SKM-1 treated with dmso at 0.1 percent for 144 hours (cell line): ENCODE measurements around the gene CCDC88B.

Experiments
- DNase-seq: peaks from one replicate; lab custom pipeline; 2025; ENCODE audit not compliant: unreplicated experiment; lab: John Stamatoyannopoulos, UW

The CCDC88B gene

DNA sequence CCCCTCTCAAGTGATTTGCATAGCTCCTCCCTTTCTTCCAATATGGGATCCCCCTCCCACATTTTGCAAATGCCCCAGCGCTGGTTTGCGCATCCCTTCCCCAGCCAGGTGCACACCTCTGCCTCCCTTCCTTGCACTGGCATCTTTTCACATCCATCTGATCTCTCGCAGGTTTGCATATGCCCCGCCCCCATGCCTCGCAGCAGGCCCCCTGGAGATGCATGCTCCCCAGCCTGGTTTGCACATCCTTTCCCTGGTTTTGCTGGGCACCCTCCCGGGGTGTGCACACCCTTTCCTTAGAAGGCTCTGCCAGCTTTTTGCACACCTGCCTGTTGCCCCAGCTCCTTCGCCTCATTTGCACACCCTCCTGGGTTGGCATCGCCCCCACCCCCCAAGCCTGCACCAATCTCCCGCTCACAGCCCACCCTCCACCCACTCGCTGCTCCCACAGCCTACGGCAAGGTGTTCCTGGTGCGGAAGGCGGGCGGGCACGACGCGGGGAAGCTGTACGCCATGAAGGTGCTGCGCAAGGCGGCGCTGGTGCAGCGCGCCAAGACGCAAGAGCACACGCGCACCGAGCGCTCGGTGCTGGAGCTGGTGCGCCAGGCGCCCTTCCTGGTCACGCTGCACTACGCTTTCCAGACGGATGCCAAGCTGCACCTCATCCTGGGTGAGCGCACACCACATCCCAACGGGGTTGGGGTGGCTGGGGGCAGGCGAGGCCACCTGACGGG, 19.9 kb downstream of the CCDC88B start:
- no peak for DNase-seq

DNA sequence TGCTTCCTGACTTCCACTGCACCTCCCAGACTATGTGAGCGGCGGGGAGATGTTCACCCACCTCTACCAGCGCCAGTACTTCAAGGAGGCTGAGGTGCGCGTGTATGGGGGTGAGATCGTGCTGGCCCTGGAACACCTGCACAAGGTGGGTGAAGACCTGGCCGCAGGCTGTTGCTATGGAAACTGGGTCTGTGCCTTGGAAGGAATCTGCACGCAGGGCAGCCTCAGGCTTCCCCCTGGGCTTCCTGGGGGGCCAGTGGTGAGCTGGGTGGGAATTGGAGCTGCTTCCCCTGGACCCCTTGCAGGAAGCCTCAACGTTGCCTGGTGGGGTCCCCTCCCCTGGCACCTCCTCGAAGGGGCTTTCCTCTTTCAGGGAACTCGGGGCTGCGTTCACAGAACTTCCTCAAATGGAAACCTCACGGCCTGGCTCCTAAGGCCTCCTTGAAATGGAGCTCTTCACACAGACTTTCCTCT, 20.5 kb downstream of the CCDC88B start:
- peak; percentile 23 for DNase-seq

DNA sequence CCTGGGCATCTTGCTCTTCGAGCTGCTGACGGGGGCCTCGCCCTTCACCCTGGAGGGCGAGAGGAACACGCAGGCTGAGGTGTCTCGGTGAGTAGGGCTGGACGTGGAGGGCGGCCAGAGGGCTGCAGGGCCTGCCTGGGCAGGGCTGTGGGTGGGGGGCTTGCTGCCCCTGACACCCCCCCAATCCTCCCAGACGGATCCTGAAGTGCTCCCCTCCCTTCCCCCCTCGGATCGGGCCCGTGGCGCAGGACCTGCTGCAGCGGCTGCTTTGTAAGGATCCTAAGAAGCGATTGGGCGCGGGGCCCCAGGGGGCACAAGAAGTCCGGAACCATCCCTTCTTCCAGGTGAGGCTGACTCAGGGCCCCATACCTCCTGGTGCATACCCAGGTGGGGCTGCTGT, 21.7 kb downstream of the CCDC88B start:
- DNase-seq: no peak

DNA sequence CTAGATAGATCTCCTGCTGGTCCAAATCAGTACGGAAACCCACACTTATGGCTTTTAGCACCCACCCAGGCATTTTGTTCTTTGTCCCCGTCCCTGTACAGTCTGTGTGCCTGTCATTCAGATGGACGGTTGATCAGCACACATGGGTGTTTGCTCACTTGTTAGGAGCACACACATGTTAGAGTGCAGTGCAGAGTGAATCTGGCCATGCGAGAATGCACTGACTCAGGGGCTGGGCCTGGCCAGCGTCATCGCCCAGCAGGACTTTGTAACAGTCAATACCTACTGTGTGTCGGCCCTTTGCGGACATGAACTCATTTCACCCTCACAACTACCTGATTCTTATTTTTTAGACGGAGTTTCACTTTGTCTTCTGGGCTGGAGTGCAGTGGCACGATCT, 22.3 kb downstream of the CCDC88B start:
- DNase-seq: no peak

DNA sequence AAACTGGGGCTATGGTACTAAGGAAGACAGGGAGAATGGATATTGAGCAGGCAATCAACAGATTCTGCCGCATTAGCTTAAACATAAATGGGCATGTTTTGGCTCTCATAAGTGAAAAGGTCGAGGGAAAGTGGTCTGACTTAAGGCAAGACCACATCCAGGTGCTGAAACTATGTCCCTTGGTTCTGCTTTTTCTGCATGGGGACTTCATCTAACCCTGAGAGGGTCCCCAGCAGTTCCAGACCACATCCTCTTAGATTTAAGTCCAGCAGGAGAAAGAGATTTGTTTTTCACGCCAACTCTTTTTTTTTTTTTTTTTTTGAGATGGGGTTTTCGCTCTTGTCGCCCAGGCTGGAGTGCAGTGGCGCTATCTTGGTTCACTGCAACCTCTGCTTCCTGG, 24.4 kb downstream of the CCDC88B start:
- no peak for DNase-seq

DNA sequence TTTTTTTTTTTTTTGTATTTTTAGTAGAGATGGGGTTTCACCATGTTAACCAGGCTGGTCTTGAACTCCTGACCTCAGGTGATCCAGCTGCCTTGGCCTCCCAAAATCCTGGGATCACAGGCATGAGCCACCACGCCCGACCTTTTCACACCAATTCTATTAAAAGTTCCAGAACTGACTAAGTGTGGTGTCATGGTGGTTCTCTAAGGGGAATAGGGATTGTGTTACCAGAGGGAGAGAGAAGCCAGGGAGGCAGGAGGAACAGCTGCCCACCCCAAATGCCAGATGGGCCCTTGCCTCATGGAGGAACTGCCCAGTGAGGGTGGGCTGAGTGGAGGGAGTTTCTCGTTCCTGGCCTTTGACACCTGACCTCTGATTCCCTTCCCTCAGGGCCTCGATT, 24.9 kb downstream of the CCDC88B start:
- no peak for DNase-seq

DNA sequence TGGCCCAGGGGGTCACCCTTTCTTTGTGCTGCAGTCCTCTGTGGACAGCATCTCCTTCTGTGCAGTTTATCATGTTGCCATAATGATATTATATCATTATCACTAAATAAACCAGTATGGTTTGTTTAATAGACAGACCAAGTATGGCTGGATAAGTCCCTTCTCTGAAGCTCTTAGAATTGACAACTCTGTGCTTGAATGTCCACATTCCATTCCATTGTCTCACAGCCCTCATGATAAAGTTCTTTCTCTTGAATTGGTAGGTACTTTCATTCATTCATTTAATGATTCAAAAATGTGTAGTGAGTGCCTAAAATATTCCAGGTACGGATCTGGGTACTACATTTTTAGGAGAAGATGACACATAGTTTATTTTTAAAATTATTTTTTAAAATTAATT, 26.7 kb downstream of the CCDC88B start:
- no peak for DNase-seq

DNA sequence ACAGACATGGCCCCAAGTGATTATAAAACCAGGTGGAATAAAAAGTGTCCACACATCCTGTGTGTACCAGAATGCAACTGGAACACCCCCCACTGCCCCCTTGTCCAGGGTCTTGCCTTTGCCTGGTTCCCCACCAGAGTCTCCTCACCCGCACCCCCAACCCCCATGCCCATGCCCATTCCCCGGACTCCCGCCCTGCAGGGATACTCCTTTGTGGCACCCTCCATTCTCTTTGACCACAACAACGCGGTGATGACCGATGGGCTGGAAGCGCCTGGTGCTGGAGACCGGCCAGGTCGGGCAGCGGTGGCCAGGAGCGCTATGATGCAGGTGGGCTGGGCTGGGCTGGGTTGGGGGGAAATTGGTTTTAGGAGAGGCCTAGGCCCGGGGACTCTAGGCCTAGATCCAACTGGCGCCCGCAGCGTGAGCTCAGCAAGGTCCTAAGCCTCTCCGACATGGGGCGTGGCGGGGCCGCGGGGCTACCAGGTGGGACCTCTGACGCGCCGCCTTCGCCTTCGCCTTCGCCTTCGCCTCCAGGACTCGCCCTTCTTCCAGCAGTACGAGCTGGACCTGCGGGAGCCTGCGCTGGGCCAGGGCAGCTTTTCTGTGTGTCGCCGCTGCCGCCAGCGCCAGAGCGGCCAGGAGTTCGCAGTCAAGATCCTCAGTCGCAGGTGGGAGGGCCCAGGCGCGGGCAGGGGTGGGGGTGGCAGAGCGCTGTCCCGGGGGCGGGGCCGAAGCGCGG, 28.1 kb downstream of the CCDC88B start:
- no peak for DNase-seq

DNA sequence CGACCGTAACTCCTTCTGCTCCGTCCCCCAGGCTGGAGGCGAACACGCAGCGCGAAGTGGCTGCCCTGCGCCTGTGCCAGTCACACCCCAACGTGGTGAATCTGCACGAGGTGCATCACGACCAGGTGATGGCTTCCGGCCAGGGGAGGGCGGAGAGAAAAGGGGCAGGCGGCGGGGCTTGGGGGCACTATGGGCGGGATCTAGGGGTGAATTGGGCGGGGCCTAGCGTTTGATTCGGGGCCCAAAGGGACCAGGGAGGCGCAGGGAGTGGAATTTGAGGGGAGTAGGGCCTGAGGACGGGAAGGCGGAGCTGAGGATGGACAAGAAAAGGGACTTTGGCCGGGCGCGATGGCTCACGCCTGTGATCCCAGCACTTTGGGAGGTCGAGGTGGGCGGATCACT, 28.7 kb downstream of the CCDC88B start:
- DNase-seq: no peak

DNA sequence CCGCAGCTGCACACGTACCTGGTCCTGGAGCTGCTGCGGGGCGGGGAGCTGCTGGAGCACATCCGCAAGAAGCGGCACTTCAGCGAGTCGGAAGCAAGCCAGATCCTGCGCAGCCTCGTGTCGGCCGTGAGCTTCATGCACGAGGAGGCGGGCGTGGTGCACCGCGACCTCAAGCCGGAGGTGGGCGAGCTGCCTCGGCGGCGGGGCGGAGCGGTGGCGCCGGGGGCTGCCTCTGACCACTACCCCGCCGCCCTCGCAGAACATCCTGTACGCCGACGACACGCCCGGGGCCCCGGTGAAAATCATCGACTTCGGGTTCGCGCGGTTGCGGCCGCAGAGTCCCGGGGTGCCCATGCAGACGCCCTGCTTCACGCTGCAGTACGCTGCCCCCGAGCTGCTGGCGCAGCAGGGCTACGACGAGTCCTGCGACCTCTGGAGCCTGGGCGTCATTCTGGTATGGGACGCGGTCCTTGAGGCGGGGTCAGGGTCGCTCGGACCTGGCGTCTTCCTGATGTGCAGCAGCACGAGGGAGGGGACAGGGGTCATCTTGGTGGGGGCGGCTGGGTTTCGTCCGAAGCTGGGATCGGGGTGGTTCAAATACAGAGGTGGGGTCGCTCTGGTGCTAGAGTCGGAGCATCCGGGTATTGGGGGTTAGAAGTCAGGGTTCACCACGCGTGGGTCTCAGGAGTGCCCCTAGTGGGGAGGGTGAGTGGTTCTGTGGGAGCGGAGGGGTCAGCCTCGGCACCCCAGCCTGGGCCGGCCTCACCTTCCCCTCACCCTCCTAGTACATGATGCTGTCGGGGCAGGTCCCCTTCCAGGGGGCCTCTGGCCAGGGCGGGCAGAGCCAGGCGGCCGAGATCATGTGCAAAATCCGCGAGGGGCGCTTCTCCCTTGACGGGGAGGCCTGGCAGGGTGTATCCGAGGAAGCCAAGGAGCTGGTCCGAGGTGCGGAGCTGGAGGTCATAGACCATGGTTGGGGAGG, 29.7 kb downstream of the CCDC88B start:
- no peak for DNase-seq

DNA sequence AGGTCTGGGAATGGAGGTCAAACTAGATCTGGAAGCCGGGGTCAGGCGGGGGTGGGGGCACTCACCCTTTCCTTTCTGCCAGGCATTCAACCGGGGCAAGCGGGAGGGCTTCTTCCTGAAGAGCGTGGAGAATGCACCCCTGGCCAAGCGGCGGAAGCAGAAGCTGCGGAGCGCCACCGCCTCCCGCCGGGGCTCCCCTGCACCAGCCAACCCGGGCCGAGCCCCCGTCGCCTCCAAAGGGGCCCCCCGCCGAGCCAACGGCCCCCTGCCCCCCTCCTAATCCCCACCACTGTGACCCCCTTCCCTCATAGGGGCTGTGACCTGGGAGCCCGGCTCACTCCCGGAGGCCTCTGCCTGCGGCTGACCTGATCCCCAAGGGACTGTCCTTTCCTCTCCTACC, 31.2 kb downstream of the CCDC88B start:
- DNase-seq: no peak

DNA sequence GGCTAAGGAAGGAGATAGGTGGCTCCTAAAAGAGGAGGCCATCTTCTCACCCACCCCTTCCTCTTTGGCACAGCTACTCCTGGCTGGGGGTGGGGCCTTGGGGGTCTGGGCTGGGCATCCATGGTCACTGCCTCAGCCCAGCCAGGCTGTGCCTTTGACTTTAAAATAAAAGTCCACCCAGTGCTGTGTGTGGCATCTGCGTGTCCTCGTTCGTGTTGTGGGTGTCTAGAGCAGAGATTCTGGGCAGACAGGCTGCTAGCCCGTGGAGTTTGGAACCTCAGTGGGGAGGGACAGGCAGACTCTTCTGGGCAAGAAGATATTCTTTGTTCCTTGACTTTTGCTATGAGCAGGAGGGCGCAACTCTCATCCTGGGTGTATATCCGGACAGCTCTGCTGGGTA, 32.0 kb downstream of the CCDC88B start:
- no peak for DNase-seq

DNA sequence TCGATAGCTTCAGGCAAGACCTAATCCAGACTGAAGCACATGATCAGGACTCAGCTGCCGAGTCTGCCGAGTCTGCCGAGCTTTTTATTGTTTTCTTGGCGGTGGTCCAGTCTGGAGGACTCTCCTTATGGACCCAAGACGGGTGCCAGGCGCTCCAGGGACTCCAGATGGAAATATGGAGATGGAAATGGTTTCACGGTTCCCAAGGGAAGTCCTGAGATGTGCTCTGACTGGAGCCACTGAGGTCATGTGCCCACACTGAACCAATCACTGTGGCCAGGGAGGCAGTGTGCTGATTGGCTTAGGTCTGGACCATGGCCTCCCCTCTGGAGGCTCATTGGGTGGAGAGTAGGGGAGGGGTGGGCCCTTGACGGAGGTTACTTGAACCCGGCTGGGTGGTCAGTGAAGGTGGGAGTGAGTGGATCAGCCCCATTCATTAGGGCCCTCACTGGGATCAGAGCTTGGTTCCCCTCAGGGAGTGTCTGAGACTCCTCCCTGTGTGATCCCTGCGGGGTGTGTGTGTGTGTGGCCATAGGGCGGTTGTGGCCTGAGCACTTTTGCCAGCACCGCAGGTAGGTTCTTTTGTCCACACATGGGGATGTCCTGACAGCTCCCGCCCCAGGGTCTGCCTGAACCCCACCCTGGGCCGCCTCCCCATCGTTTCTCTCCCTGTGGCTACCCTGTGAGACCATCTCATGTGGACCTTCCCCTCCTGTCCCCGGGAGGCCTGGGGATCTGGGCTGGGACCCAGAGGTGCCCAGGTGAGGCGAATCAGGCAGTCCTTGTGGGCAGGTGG, 33.0 kb downstream of the CCDC88B start:
- no peak for DNase-seq

DNA sequence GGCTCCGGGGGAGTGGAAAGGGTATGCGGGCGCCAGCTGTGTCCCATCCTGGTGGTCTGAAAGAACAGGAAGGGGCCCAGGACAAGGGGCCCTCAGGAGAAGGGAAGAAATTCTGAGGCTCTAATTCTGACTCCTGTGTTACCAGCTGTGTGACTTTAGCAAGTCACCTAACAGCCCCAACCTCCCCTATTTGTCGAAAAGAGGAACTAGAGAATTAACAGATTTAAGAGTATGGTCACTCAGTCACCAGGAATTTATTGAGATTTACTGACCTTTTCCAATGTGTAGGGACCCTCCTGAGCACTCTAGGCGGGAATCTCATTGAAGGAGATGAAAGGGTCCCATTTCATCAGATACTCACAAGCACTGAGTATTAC, 33.6 kb downstream of the CCDC88B start:
- DNase-seq: peak; percentile 66

DNA sequence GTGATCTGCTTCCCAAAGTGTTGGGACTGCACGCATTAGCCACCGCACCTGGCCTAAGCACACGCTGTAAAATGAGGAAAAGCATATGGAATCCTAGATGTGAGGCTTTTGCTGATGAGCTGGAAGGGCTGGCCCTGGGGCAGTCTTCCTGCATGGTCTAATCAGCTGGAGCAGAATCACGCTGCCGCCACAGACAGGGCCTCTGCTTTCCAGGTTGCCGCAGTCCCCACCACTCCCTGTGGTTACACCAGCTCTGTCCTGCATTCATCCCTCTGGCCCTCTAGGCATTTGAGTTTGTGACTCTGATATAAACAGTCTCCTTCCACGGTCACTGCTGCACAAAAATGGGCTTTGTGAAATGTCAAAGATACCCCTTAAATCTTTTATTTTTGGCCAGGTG, 36.1 kb downstream of the CCDC88B start:
- no peak for DNase-seq

DNA sequence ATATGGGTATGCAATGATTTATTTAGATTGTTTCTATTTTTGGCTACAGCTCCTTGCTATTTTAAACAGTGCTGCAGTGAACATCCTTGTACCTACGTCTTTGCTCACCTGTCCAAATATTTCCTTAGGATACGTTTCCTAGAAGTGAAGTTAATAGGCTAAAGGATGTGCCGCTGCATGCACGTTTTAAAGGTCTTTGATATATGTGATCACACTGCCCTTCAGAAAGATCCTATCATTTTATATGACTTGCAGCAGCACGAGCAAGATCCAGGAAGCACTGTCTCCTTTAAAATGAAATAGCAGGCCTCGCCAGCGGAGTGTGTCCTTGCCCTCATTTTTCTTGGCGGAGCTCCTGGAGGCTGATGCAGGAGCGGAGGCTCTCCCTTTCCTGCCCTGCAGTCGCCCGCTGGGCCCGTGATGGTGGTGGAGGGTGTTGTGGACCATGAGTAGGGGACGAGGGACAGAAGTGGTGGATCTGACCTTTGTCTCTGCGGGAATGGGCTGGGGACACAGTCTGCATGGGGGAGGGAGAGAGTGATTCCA, 38.4 kb downstream of the CCDC88B start:
- DNase-seq: no peak

DNA sequence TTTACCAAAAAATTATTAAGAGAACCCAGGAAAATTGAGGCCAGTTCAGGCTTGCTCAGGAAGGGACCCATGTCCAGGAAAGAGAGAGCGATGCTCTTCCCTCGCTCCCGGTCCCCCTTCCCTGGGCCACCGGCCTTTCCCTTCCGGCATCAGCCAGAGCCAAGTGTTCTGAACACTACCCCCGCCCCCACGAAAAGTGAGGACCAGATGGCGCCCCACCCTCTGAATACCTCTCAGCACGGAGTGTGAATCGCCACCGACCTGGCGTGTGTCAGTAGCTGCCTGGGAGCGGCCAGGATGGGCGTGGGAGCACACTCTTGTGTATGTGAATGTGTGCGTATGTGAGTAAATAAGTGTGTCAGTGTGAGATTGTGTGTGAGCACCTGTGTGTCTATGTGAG, 39.2 kb downstream of the CCDC88B start:
- no peak for DNase-seq

DNA sequence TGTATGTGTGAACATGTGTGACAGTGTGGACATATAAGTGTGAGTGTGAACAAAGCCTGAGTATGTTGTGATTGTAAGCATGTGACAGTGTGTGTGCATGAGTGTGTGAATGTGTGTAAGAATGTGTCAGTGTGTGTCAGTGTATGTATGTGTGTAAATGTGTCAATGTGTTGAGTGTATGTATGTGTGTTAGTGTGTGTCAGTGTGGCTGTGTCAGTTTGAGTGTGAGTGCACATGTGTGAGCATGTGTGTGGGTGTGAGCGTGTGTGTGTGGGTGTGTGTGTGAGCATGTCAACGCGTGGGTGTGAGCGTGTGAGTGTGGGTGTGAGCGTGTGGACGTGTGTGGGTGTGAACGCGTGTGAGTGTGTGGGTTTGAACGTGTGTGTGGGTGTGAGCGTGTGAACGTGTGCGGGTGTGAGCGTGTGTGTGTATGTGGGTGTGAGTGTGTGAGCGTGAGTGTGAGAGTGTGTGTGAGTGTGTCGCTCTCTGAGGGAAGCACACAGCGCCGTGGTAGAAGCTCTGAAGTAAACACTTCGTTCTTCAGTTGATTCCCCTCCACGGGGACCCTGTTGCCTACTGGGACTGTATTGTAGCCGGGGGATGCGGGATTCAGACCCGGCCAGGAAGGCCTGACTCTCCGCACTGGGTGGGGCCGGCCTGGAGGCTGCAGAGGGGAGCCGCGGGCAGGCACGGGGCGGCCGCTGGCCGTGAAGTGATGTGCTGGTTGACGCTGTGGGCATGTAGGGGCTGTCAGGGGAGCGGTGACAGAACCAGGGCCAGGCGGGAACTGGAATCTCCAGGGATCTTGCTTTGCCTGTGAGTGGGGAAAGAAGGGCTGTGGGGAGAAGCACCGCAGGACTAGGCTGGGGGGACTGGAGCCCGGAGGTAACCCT, 40.1 kb downstream of the CCDC88B start:
- DNase-seq: no peak

DNA sequence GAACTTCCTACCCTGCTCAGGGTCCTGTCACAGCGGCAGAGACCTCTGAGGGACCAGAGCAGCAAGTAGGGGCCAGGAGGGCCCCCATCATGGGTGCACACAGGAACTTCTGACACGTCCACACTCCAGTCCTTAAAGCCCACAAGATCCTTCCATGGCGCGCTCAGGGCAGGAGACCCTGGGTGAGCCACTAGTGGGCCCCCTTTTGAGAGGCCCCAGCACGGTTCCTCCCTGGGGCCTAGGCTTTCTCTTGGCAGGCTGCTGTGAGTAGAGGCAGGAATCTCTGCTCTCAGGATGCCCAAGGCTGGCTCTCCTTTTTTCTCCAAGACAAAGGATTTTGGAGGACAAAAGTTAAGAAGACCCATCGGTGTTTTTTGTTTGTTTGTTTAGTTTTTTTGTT, 41.3 kb downstream of the CCDC88B start:
- no peak for DNase-seq
